Measurements from ENCODE around the gene SLC26A6.

Gene SLC26A6

GRCh38 chr3:48634661-48635221, 520 bp downstream of the SLC26A6 start:
- Histone ChIP-seq H3K4me3 (ENCODE audit: low read depth, low read length) (peak overlapping the region; percentile 91), H3K79me2 (peaks cover 2% of the 10 kb centered on the region)

GRCh38 chr3:48633743-48634142, 1.5 kb downstream of the SLC26A6 start:
- Histone ChIP-seq H3K9ac (no peak overlapping the region), H3K36me3 (ENCODE audit: control insufficient read depth, insufficient read depth, low read length) (no peaks in the 10 kb centered on the region), H3K4me3 (ENCODE audit: low read depth, low read length) (peak overlapping the region; percentile 91), H3K27ac (no peak overlapping the region), H3K4me1 (peaks cover 14% of the 10 kb centered on the region), H3K27me3 (ENCODE audit: control insufficient read depth, insufficient read depth, low read length) (no peaks in the 10 kb centered on the region), H3K9me3 (ENCODE audit: control insufficient read depth, low read length) (no peaks in the 10 kb centered on the region), H2AFZ (no peak overlapping the region), H3K4me2 (ENCODE audit: low read length) (no peak overlapping the region), H3K79me2 (peaks cover 2% of the 10 kb centered on the region)
- TF ChIP-seq CTCF (IDR thresholded peaks at IDR 0.05) = no peak

More at GRCh38 chr3:48634661-48635221, 520 bp downstream of the SLC26A6 start:
- Histone ChIP-seq H3K4me2 (ENCODE audit: low read length) (peak overlapping the region; percentile 94), H3K9me3 (ENCODE audit: control insufficient read depth, low read length) (no peaks in the 10 kb centered on the region), H3K36me3 (ENCODE audit: control insufficient read depth, insufficient read depth, low read length) (no peaks in the 10 kb centered on the region), H3K27ac (no peak overlapping the region), H3K27me3 (ENCODE audit: control insufficient read depth, insufficient read depth, low read length) (no peaks in the 10 kb centered on the region), H3K9ac (no peak overlapping the region), H2AFZ (peak overlapping the region; percentile 94), H3K4me1 (peaks cover 14% of the 10 kb centered on the region)
- TF ChIP-seq CTCF (IDR thresholded peaks at IDR 0.05) = no peak

- Histone ChIP-seq H3K9me3 (ENCODE audit: control insufficient read depth, low read length) (no peaks in the 10 kb centered on the region), H3K36me3 (ENCODE audit: control insufficient read depth, insufficient read depth, low read length) (no peaks in the 10 kb centered on the region), H3K27ac (no peak overlapping the region), H3K27me3 (ENCODE audit: control insufficient read depth, insufficient read depth, low read length) (no peaks in the 10 kb centered on the region), H2AFZ (no peak overlapping the region), H3K4me3 (ENCODE audit: low read depth, low read length) (no peak overlapping the region), H3K9ac (no peak overlapping the region), H3K4me2 (ENCODE audit: low read length) (no peak overlapping the region), H3K79me2 (peaks cover 1% of the 10 kb centered on the region), H3K4me1 (peaks cover 14% of the 10 kb centered on the region)
- no peak for TF ChIP-seq CTCF (IDR thresholded peaks at IDR 0.05)
Measured at GRCh38 chr3:48633256-48633655, 2.0 kb downstream of the SLC26A6 start.

- Histone ChIP-seq H3K27me3 (ENCODE audit: control insufficient read depth, insufficient read depth, low read length) (no peaks in the 10 kb centered on the region), H3K27ac (no peak overlapping the region), H3K79me2 (no peaks in the 10 kb centered on the region), H3K9ac (no peak overlapping the region), H3K4me2 (ENCODE audit: low read length) (no peak overlapping the region), H3K9me3 (ENCODE audit: control insufficient read depth, low read length) (no peaks in the 10 kb centered on the region), H2AFZ (no peak overlapping the region), H3K36me3 (ENCODE audit: control insufficient read depth, insufficient read depth, low read length) (no peaks in the 10 kb centered on the region), H3K4me1 (peaks cover 14% of the 10 kb centered on the region), H3K4me3 (ENCODE audit: low read depth, low read length) (no peak overlapping the region)
- TF ChIP-seq CTCF (IDR thresholded peaks at IDR 0.05) = no peak
Measured at GRCh38 chr3:48631516-48632448, 3.5 kb downstream of the SLC26A6 start.

Measured in parathyroid adenoma (tissue), 2 donors.